Naive B cell (primary cell): ENCODE data around the gene TTC21B. TPM values are rescaled to one million over a fixed set of nuclear protein-coding genes. Genes with fewer than 3 reads are reported as not detected.
"Not testable (repeated sequence)": the region's sequence is repeated elsewhere in the genome, so short reads cannot be mapped to it uniquely, and the experiment has no call there.

Source experiments
- ATAC-seq, 2 donors: fragments of 150-1000 bp; cut with Tn5 transposase; 2 replicates each; pipeline ENCODE4 v1.10.0; 2021; ENCODE audit warnings: low read depth in 2 of 2, mild to moderate bottlenecking in 2 of 2, moderate library complexity in 2 of 2
- DNase-seq: peaks from one replicate; pipeline ENCODE4 v3.0.0; 2022
- H3K27ac Mint-ChIP-seq, 6 donors: one replicate each; pipeline ENCODE4 v1.8.0; 2020 to 2022; ENCODE audit warnings: mild to moderate bottlenecking in 6 of 6, mixed read lengths in 6 of 6, moderate library complexity in 5 of 6, inconsistent platforms in 2 of 6
- H3K27me3 Mint-ChIP-seq, 3 donors: one replicate each; pipeline ENCODE4 v1.8.0; 2021 to 2022; ENCODE audit warnings: mixed read lengths in 3 of 3, mild to moderate bottlenecking in 1 of 3
- H3K36me3 Mint-ChIP-seq, 2 donors: one replicate each; pipeline ENCODE4 v1.8.0; 2020 to 2022; ENCODE audit warnings: mixed read lengths in 2 of 2, inconsistent platforms in 1 of 2, mild to moderate bottlenecking in 1 of 2
- H3K4me1 Mint-ChIP-seq, 3 donors: one replicate each; pipeline ENCODE4 v1.8.0; 2020 to 2022; ENCODE audit warnings: mixed read lengths in 3 of 3, inconsistent platforms in 1 of 3, mild to moderate bottlenecking in 1 of 3, moderate library complexity in 1 of 3
- H3K4me3 Mint-ChIP-seq, 8 donors: one replicate each; pipeline ENCODE4 v1.8.0; 2020 to 2022; ENCODE audit warnings: mild to moderate bottlenecking in 8 of 8, mixed read lengths in 8 of 8, moderate library complexity in 8 of 8, inconsistent platforms in 2 of 8
- H3K9me3 Mint-ChIP-seq, 7 donors: one replicate each; pipeline ENCODE4 v1.8.0; 2020 to 2022; ENCODE audit warnings: mixed read lengths in 7 of 7, mild to moderate bottlenecking in 5 of 7, inconsistent platforms in 2 of 7, moderate library complexity in 1 of 7
- polyA plus RNA-seq, 6 donors: library from polyadenylated mRNA; unstranded; fragments of 300-500 nt; fragmentation: Illumina TruSeq; gene quantifications; one replicate each; pipeline ENCODE4 v1.2.3, GENCODE V29; 2021; ENCODE audit warnings: low read depth in 6 of 6

Gene TTC21B
- polyA plus RNA-seq: 10 to 100 TPM in 3 of 6 donors, 1 to 10 TPM in 3; 7.6 to 14.5 (median 10.0) TPM

GRCh38 chr2:165953655-165954606, at the start of gene TTC21B:
TSS of gene TTC21B (minus strand) at chr2:165953776. CDS start at chr2:165953705, 71 bp downstream.
- Mint-ChIP-seq H3K36me3 (no peaks in the 10 kb centered on the region), H3K4me3 (peak within 1 kb of the TSS in 3 of 8 donors; percentile 23 to 45 (median 35)), H3K27me3 (no peaks in the 10 kb centered on the region), H3K9me3 (no peaks in the 10 kb centered on the region), H3K27ac (no peak within 1 kb of the TSS), H3K4me1 (peaks cover 6 to 13% (median 8%) of the 10 kb centered on the region in 3 donors)
- ATAC-seq (peak; percentile 90 to 92), DNase-seq (peak; percentile 94)

- Mint-ChIP-seq H3K4me3 (no peak overlapping the region), H3K4me1 (no peaks in the 10 kb centered on the region), H3K9me3 (no peaks in the 10 kb centered on the region), H3K36me3 (no peaks in the 10 kb centered on the region), H3K27me3 (peaks cover 0 to 4% (median 0%) of the 10 kb centered on the region in 3 donors), H3K27ac (no peak overlapping the region)
- ATAC-seq (no peak), DNase-seq (no peak)
These were observed 46.8 kb upstream of the TTC21B start for GRCh38 chr2:166000401-166000800.

- Mint-ChIP-seq H3K36me3 (no peaks in the 10 kb centered on the region), H3K4me1 (no peaks in the 10 kb centered on the region), H3K27ac (no peak overlapping the region), H3K4me3 (no peak overlapping the region), H3K9me3 (no peaks in the 10 kb centered on the region), H3K27me3 (peaks cover 0 to 20% (median 9%) of the 10 kb centered on the region in 3 donors)
- ATAC-seq: no peak
- no peak for DNase-seq
These were observed 37.3 kb upstream of the TTC21B start for GRCh38 chr2:165990846-165991245.

- Mint-ChIP-seq H3K27ac (no peak overlapping the region), H3K9me3 (no peaks in the 10 kb centered on the region), H3K27me3 (peaks cover 3 to 26% (median 14%) of the 10 kb centered on the region in 3 donors), H3K4me3 (no peak overlapping the region), H3K36me3 (no peaks in the 10 kb centered on the region), H3K4me1 (no peaks in the 10 kb centered on the region)
- ATAC-seq: no peak
- no peak for DNase-seq
These were observed 36.3 kb upstream of the TTC21B start for GRCh38 chr2:165989851-165990250.

- DNase-seq (no peak), ATAC-seq (no peak)
- H3K4me1 Mint-ChIP-seq: no peaks in the 10 kb centered on the region
- H3K9me3 Mint-ChIP-seq: no peaks in the 10 kb centered on the region
- peaks cover 10 to 39% (median 18%) of the 10 kb centered on the region in 3 donors for H3K27me3 Mint-ChIP-seq
- no peaks in the 10 kb centered on the region for H3K36me3 Mint-ChIP-seq
- no peak overlapping the region for H3K27ac Mint-ChIP-seq
- H3K4me3 Mint-ChIP-seq: no peak overlapping the region
These were observed 31.5 kb upstream of the TTC21B start for GRCh38 chr2:165985120-165985519.

- not testable (repeated sequence) for H3K36me3 Mint-ChIP-seq, H3K4me1 Mint-ChIP-seq, DNase-seq, H3K4me3 Mint-ChIP-seq, ATAC-seq, H3K27ac Mint-ChIP-seq
- peaks cover 10 to 43% (median 42%) of the 10 kb centered on the region in 3 donors for H3K27me3 Mint-ChIP-seq
- H3K9me3 Mint-ChIP-seq: peaks cover 0 to 15% (median 6%) of the 10 kb centered on the region in 7 donors
These were observed 18.6 kb upstream of the TTC21B start for GRCh38 chr2:165972161-165972560.

GRCh38 chr2:165970663-165971062, 17.1 kb upstream of the TTC21B start:
- ATAC-seq: no peak
- H3K9me3 Mint-ChIP-seq: peaks cover 0 to 2% (median 0%) of the 10 kb centered on the region in 7 donors
- peaks cover 0 to 11% of the 10 kb centered on the region in 2 donors for H3K36me3 Mint-ChIP-seq
- H3K4me3 Mint-ChIP-seq: no peak overlapping the region
- H3K4me1 Mint-ChIP-seq: no peaks in the 10 kb centered on the region
- H3K27me3 Mint-ChIP-seq: peaks cover 11 to 46% (median 40%) of the 10 kb centered on the region in 3 donors
- H3K27ac Mint-ChIP-seq: no peak overlapping the region
- DNase-seq: no peak

GRCh38 chr2:165969227-165969626, 15.7 kb upstream of the TTC21B start:
- ATAC-seq (no peak), DNase-seq (no peak)
- H3K4me3 Mint-ChIP-seq: no peak overlapping the region
- no peaks in the 10 kb centered on the region for H3K4me1 Mint-ChIP-seq
- peaks cover 11 to 37% (median 31%) of the 10 kb centered on the region in 3 donors for H3K27me3 Mint-ChIP-seq
- no peak overlapping the region for H3K27ac Mint-ChIP-seq
- peaks cover 0 to 2% (median 0%) of the 10 kb centered on the region in 7 donors for H3K9me3 Mint-ChIP-seq
- peaks cover 0 to 11% of the 10 kb centered on the region in 2 donors for H3K36me3 Mint-ChIP-seq

- no peak overlapping the region for H3K27ac Mint-ChIP-seq
- peaks cover 0 to 11% of the 10 kb centered on the region in 2 donors for H3K36me3 Mint-ChIP-seq
- no peak for ATAC-seq
- H3K4me1 Mint-ChIP-seq: no peaks in the 10 kb centered on the region
- DNase-seq: no peak
- H3K27me3 Mint-ChIP-seq: peaks cover 11 to 24% (median 19%) of the 10 kb centered on the region in 3 donors
- peaks cover 0 to 2% (median 0%) of the 10 kb centered on the region in 7 donors for H3K9me3 Mint-ChIP-seq
- no peak overlapping the region for H3K4me3 Mint-ChIP-seq
These were observed 14.2 kb upstream of the TTC21B start for GRCh38 chr2:165967746-165968145.

- peaks cover 0 to under 1% (median 0%) of the 10 kb centered on the region in 3 donors for H3K27me3 Mint-ChIP-seq
- no peak for DNase-seq
- ATAC-seq: no peak
- H3K36me3 Mint-ChIP-seq: no peaks in the 10 kb centered on the region
- no peaks in the 10 kb centered on the region for H3K9me3 Mint-ChIP-seq
- H3K27ac Mint-ChIP-seq: no peak overlapping the region
- no peaks in the 10 kb centered on the region for H3K4me1 Mint-ChIP-seq
- no peak overlapping the region for H3K4me3 Mint-ChIP-seq
These were observed 8.2 kb upstream of the TTC21B start for GRCh38 chr2:165961818-165962217.

GRCh38 chr2:165959371-165959770, 5.8 kb upstream of the TTC21B start:
- ATAC-seq: no peak
- Mint-ChIP-seq H3K4me3 (no peak overlapping the region), H3K36me3 (no peaks in the 10 kb centered on the region), H3K27me3 (no peaks in the 10 kb centered on the region), H3K27ac (no peak overlapping the region), H3K4me1 (peaks cover 6 to 13% (median 8%) of the 10 kb centered on the region in 3 donors), H3K9me3 (no peaks in the 10 kb centered on the region)
- DNase-seq: no peak

GRCh38 chr2:165958313-165958960, 4.9 kb upstream of the TTC21B start:
- no peak for ATAC-seq
- Mint-ChIP-seq H3K27ac (no peak overlapping the region), H3K4me3 (no peak overlapping the region), H3K4me1 (peaks cover 6 to 13% (median 8%) of the 10 kb centered on the region in 3 donors), H3K27me3 (no peaks in the 10 kb centered on the region), H3K36me3 (no peaks in the 10 kb centered on the region), H3K9me3 (no peaks in the 10 kb centered on the region)
- DNase-seq: no peak

GRCh38 chr2:165957030-165957675, 3.6 kb upstream of the TTC21B start:
- Mint-ChIP-seq H3K9me3 (no peaks in the 10 kb centered on the region), H3K27ac (no peak overlapping the region), H3K27me3 (no peaks in the 10 kb centered on the region), H3K4me1 (peaks cover 6 to 13% (median 8%) of the 10 kb centered on the region in 3 donors), H3K4me3 (no peak overlapping the region), H3K36me3 (no peaks in the 10 kb centered on the region)
- no peak for DNase-seq
- ATAC-seq: no peak
